B cell (primary cell): ENCODE results near the gene TAS2R13. TPM values are rescaled to one million over a fixed set of nuclear protein-coding genes. Genes with fewer than 3 reads are reported as not detected.

ENCODE experiments used
- ATAC-seq: fragments of 200-7000 bp; cut with Tn5 transposase; one replicate; pipeline ENCODE4 v1.10.0; 2021; ENCODE audit warnings: low read depth, mild to moderate bottlenecking, moderate number of reproducible peaks, moderate library complexity
- CTCF ChIA-PET: fragments of 350-600 bp; sonication (Branson Sonifier 250); formaldehyde crosslinking; loops from one replicate; lab custom pipeline; 2021; ENCODE audit warnings: antibody characterized with exemption, inconsistent platforms; lab: Charles Lee
- POLR2A ChIA-PET: fragments of 350-600 bp; sonication (Branson Sonifier 250); formaldehyde crosslinking; loops from one replicate; lab custom pipeline; 2021; ENCODE audit warnings: antibody characterized with exemption; lab: Charles Lee
- DNase-seq: peaks from one replicate; pipeline ENCODE4 v3.0.0; 2013
- H2AFZ ChIP-seq: 2 replicates; pipeline ENCODE4 v1.6.1; 2012; ENCODE audit warnings: mild to moderate bottlenecking, low read depth, low read length; ENCODE audit not compliant: insufficient read depth, poor library complexity, severe bottlenecking
- H3K27ac ChIP-seq, 2 donors: 1 replicate in 1 of 2; 2 replicates in 1 of 2; pipeline ENCODE4 v1.5.1; 2012 to 2013; ENCODE audit warnings: low read length in 2 of 2, mild to moderate bottlenecking in 2 of 2, moderate library complexity in 1 of 2
- H3K27me3 ChIP-seq, 4 experiments: fragments of 200-600 bp in 1 of 4; sonication (generic) in 1 of 4; replicated peaks in 1 of 4; 1 replicate in 2 of 4; 2 replicates in 2 of 4; pipeline versions ENCODE4 v1.6.1 to v1.7.0; 2013 to 2016; ENCODE audit warnings: low read length in 3 of 4, mild to moderate bottlenecking in 2 of 4, mixed read lengths in 1 of 4, moderate library complexity in 1 of 4; ENCODE audit not compliant: insufficient read depth in 4 of 4, control insufficient read depth in 3 of 4; ENCODE audit errors: control extremely low read depth in 1 of 4
- H3K36me3 ChIP-seq, 2 experiments: replicated peaks in 1 of 2; 1 replicate in 1 of 2; 2 replicates in 1 of 2; pipeline versions ENCODE4 v1.6.1 to v1.7.1; 2013; ENCODE audit warnings: low read length in 1 of 2; ENCODE audit not compliant: insufficient read depth in 2 of 2, control insufficient read depth in 1 of 2; ENCODE audit errors: control extremely low read depth in 1 of 2, extremely low read depth in 1 of 2
- H3K4me1 ChIP-seq, 2 donors: fragments of 200-600 bp in 1 of 2; sonication (generic) in 1 of 2; 1 replicate in 1 of 2; 2 replicates in 1 of 2; pipeline versions ENCODE4 v1.5.1 to v1.6.1; 2013 to 2017; ENCODE audit warnings: low read length in 2 of 2; ENCODE audit not compliant: control insufficient read depth in 2 of 2, insufficient read depth in 2 of 2
- H3K4me2 ChIP-seq: replicated peaks from 2 replicates; pipeline ENCODE3; 2012; ENCODE audit warnings: mild to moderate bottlenecking, low read depth, low read length; ENCODE audit not compliant: poor library complexity, severe bottlenecking
- H3K4me3 ChIP-seq, 5 experiments: fragments of 200-600 bp in 1 of 5; sonication (generic) in 1 of 5; 1 replicate in 3 of 5; 2 replicates in 2 of 5; pipeline versions ENCODE4 v1.5.1 to v1.7.0; 2011 to 2016; ENCODE audit warnings: low read length in 4 of 5, mild to moderate bottlenecking in 4 of 5, low read depth in 2 of 5, control low read depth in 1 of 5, moderate library complexity in 1 of 5; ENCODE audit not compliant: insufficient read depth in 1 of 5; ENCODE audit errors: control extremely low read depth in 1 of 5, extremely low read depth in 1 of 5
- H3K79me2 ChIP-seq: fragments of 200-600 bp; sonication (generic); one replicate; pipeline ENCODE4 v1.6.0; 2016; ENCODE audit warnings: low read length; ENCODE audit not compliant: control insufficient read depth, insufficient read depth
- H3K9ac ChIP-seq: fragments of 200-600 bp; sonication (generic); 2 replicates; pipeline ENCODE4 v1.6.1; 2017; ENCODE audit warnings: mild to moderate bottlenecking, low read length, moderate library complexity
- H3K9me3 ChIP-seq, 3 donors: one replicate each; pipeline versions ENCODE4 v1.6.1 to v1.7.1; 2013; ENCODE audit warnings: low read length in 2 of 3; ENCODE audit not compliant: control insufficient read depth in 2 of 3, insufficient read depth in 1 of 3; ENCODE audit errors: control extremely low read depth in 1 of 3
- H4K20me1 ChIP-seq: 2 replicates; pipeline ENCODE4 v1.6.0; 2012; ENCODE audit warnings: mild to moderate bottlenecking, low read length; ENCODE audit not compliant: insufficient read depth, control insufficient read depth, poor library complexity, severe bottlenecking
- H3K27ac Mint-ChIP-seq: one replicate; pipeline ENCODE4 v1.8.0; 2021; ENCODE audit warnings: mixed read lengths
- H3K27me3 Mint-ChIP-seq: one replicate; pipeline ENCODE4 v1.8.0; 2021; ENCODE audit warnings: mixed read lengths
- H3K4me1 Mint-ChIP-seq: one replicate; pipeline ENCODE4 v1.8.0; 2021; ENCODE audit warnings: mixed read lengths
- H3K4me3 Mint-ChIP-seq: one replicate; pipeline ENCODE4 v1.8.0; 2021; ENCODE audit warnings: mixed read lengths
- H3K9me3 Mint-ChIP-seq: one replicate; pipeline ENCODE4 v1.8.0; 2022; ENCODE audit warnings: mixed read lengths; ENCODE audit not compliant: insufficient read depth
- CTCF ChIP-seq: fragments of 200-600 bp; IDR thresholded peaks from one replicate; pipeline ENCODE4 v1.8.0; 2022; ENCODE audit warnings: antibody characterized with exemption, mild to moderate bottlenecking
- EZH2 ChIP-seq: IDR thresholded peaks from 2 replicates; pipeline ENCODE4 v1.6.1; 2012; ENCODE audit warnings: borderline replicate concordance, low read depth, mild to moderate bottlenecking, moderate library complexity, low read length; ENCODE audit not compliant: insufficient read depth, poor library complexity, severe bottlenecking
- whole genome bisulfite sequencing: methylation state at CpG from one replicate; pipeline ENCODE4 v1.1.5; 2013; ENCODE audit warnings: missing lambda C conversion rate; ENCODE audit not compliant: insufficient coverage; 5-methylcytosine and 5-hydroxymethylcytosine counted together
- intact Hi-C: fragments of 100-400 bp; cut with micrococcal nuclease; formaldehyde crosslinking; loops from one replicate; pipeline ENCODE4 v1.10.0; 2022
- polyA plus RNA-seq: library from polyadenylated mRNA; depleted of rRNA; stranded (reverse); fragments of >200 nt; gene quantifications from 2 replicates; pipeline ENCODE4 v1.2.3, GENCODE V29; 2012
- total RNA-seq, 2 donors: library from RNA; stranded (reverse); fragments of 120-200 nt in 1 of 2; gene quantifications; 1 replicate in 1 of 2; 2 replicates in 1 of 2; pipeline versions ENCODE4 v1.2.3 to v1.2.4, GENCODE V29; 2013 to 2022

The TAS2R13 gene
- total and polyA plus RNA-seq, 2 donors (not counting 1 experiment from before 2014, with no cell fraction given): 0.06 to 0.96 TPM

- no peaks in the 10 kb centered on the region for H3K4me1 ChIP-seq
- ATAC-seq: no peak
- no peak overlapping the region for H2AFZ ChIP-seq
- H3K27ac Mint-ChIP-seq: no peak overlapping the region
- intact Hi-C loops: no loop called here
- no peaks in the 10 kb centered on the region for H3K27me3 ChIP-seq
- H3K9me3 Mint-ChIP-seq: no peaks in the 10 kb centered on the region
- no peaks in the 10 kb centered on the region for H3K4me1 Mint-ChIP-seq
- peaks cover 0 to 1% (median 0%) of the 10 kb centered on the region in 3 donors for H3K9me3 ChIP-seq
- no peak overlapping the region for H3K27ac ChIP-seq
- no peaks in the 10 kb centered on the region for H3K79me2 ChIP-seq
- no peak for DNase-seq
- no peak overlapping the region for H3K4me2 ChIP-seq
- ChIA-PET POLR2A (no interaction called here), CTCF (no interaction called here)
- H3K4me3 Mint-ChIP-seq: no peak overlapping the region
- H3K27me3 Mint-ChIP-seq: no peaks in the 10 kb centered on the region
- H3K4me3 ChIP-seq: no peak overlapping the region
- TF ChIP-seq EZH2 (no peak), CTCF (no peak)
- H3K36me3 ChIP-seq: peaks cover 0 to 1% of the 10 kb centered on the region in 2 experiments
- H4K20me1 ChIP-seq: no peaks in the 10 kb centered on the region
- no peak overlapping the region for H3K9ac ChIP-seq
These were observed 32.0 kb upstream of the TAS2R13 start for GRCh38 chr12:10941369-10941768.

GRCh38 chr12:10940389-10940788, 31.0 kb upstream of the TAS2R13 start:
- Histone ChIP-seq H2AFZ (no peak overlapping the region), H3K9ac (no peak overlapping the region), H3K9me3 (no peaks in the 10 kb centered on the region), H3K36me3 (peaks cover 0 to 1% of the 10 kb centered on the region in 2 experiments), H3K4me2 (no peak overlapping the region), H3K79me2 (no peaks in the 10 kb centered on the region), H3K4me1 (no peaks in the 10 kb centered on the region), H3K27me3 (no peaks in the 10 kb centered on the region), H3K4me3 (no peak overlapping the region), H4K20me1 (no peaks in the 10 kb centered on the region), H3K27ac (no peak overlapping the region)
- no peak for DNase-seq
- ChIA-PET CTCF (no interaction called here), POLR2A (no interaction called here)
- intact Hi-C loops: no loop called here
- Mint-ChIP-seq H3K4me1 (no peaks in the 10 kb centered on the region), H3K27ac (no peak overlapping the region), H3K9me3 (no peaks in the 10 kb centered on the region), H3K4me3 (no peak overlapping the region), H3K27me3 (no peaks in the 10 kb centered on the region)
- no peak for ATAC-seq
- TF ChIP-seq CTCF: no peak
- WGBS: 100% methylated on average over 1 of the region's 2 CpGs
